Measurements from ENCODE around the gene SYCP2L. TPM values are rescaled to one million over a fixed set of nuclear protein-coding genes. Genes with fewer than 3 reads are reported as not detected.

SYCP2L gene
- total and polyA plus RNA-seq, 2 donors (not counting 3 experiments of a cell fraction or from before 2014, with no cell fraction given) = not detected

DNA sequence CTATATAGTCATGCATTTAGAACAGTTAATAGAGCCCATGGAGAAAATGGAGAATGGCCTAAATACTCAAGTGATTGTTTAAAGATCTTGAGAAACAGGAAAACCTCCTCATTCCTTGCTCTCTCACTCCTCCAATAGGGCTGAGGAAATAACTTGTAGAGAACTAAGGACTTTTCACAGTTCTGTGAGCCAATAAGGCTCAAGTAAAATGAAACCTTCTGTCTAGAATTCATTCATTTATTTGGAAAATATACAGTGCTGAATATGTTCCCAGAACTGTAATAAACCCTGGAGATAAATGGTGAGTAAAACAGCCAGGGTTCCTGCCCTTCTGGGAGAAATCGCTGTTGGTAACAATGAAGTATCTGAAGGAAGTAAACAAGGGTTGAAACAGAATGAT lies 122.0 kb downstream of the SYCP2L start:
- intact Hi-C loops (cut with micrococcal nuclease) = no loop called here
- H3K4me3 ChIP-seq (replicated peaks in 1 of 3; ENCODE audit: insufficient read depth in 1 of 3, low read depth in 1 of 3, low read length in 3 of 3) = no peak overlapping the region
- dilution Hi-C loops (cut with MboI; ENCODE audit: extremely low pct_ligation_motif_present, low sequenced_read_pairs) = no loop called here
- H3K4me1 ChIP-seq (ENCODE audit: control insufficient read depth, extremely low read depth, insufficient read depth, low read length) = peaks cover 8% of the 10 kb centered on the region
- ChIA-PET POLR2A (no interaction called here), CTCF (no interaction called here)
- no peaks in the 10 kb centered on the region for H4K20me1 ChIP-seq (replicated peaks; ENCODE audit: control insufficient read depth, extremely low read depth, insufficient read depth, low read length)
- no TSS peak for BruUV-seq (replicated peaks)
- H3K79me2 ChIP-seq (ENCODE audit: control insufficient read depth, insufficient read depth, low read length) = no peaks in the 10 kb centered on the region
- FAIRE-seq = no peak
- no peaks in the 10 kb centered on the region for H3K36me3 ChIP-seq (ENCODE audit: control insufficient read depth in 2 of 2, extremely low read depth in 1 of 2, insufficient read depth in 2 of 2, low read length in 2 of 2)
- no peak for DNase-seq (ENCODE audit: low read depth, low spot score)
- no peak overlapping the region for H3K9ac ChIP-seq (replicated peaks; ENCODE audit: extremely low read depth, insufficient read depth, low read length)
- no peak overlapping the region for H3K4me2 ChIP-seq (ENCODE audit: insufficient read depth, low read length)
- no peak overlapping the region for H3K27ac ChIP-seq (ENCODE audit: insufficient read depth, low read depth, low read length)
- TF ChIP-seq POLR2AphosphoS5 (IDR thresholded peaks at IDR 0.05; ENCODE audit: insufficient read depth, low read depth, low read length) (no peak), JUN (IDR thresholded peaks at IDR 0.05; ENCODE audit: borderline replicate concordance, insufficient read depth, insufficient read length, low read depth) (no peak), MYC (IDR thresholded peaks at IDR 0.05; ENCODE audit: low read depth, low read length) (no peak), FOS (IDR thresholded peaks at IDR 0.05; ENCODE audit: borderline replicate concordance, insufficient read depth, low read length) (no peak), GATA2 (IDR thresholded peaks at IDR 0.05; ENCODE audit: insufficient read depth, insufficient read length, low read depth, low read length) (no peak), EZH2 (IDR thresholded peaks at IDR 0.05; ENCODE audit: borderline replicate concordance, low read depth, low read length, severe bottlenecking) (no peak)
- TF ChIP-seq, protein P1, sequence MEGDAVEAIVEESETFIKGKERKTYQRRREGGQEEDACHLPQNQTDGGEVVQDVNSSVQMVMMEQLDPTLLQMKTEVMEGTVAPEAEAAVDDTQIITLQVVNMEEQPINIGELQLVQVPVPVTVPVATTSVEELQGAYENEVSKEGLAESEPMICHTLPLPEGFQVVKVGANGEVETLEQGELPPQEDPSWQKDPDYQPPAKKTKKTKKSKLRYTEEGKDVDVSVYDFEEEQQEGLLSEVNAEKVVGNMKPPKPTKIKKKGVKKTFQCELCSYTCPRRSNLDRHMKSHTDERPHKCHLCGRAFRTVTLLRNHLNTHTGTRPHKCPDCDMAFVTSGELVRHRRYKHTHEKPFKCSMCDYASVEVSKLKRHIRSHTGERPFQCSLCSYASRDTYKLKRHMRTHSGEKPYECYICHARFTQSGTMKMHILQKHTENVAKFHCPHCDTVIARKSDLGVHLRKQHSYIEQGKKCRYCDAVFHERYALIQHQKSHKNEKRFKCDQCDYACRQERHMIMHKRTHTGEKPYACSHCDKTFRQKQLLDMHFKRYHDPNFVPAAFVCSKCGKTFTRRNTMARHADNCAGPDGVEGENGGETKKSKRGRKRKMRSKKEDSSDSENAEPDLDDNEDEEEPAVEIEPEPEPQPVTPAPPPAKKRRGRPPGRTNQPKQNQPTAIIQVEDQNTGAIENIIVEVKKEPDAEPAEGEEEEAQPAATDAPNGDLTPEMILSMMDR (IDR thresholded peaks at IDR 0.05; ENCODE audit: extremely low read depth in 1 of 2, insufficient read depth in 1 of 2, low read depth in 1 of 2, low read length in 2 of 2) = no peak
- TF ChIP-seq, protein P2, sequence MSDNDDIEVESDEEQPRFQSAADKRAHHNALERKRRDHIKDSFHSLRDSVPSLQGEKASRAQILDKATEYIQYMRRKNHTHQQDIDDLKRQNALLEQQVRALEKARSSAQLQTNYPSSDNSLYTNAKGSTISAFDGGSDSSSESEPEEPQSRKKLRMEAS (IDR thresholded peaks at IDR 0.05; ENCODE audit: insufficient read depth, insufficient read length) = no peak
- H3K9me1 ChIP-seq (replicated peaks; ENCODE audit: control insufficient read depth, extremely low read depth, insufficient read depth, low read length) = no peaks in the 10 kb centered on the region
- H2AFZ ChIP-seq (ENCODE audit: low read depth, low read length) = no peak overlapping the region
- peaks cover 3 to 4% of the 10 kb centered on the region in 2 experiments for H3K27me3 ChIP-seq (ENCODE audit: control insufficient read depth in 2 of 2, insufficient read depth in 2 of 2, low read length in 2 of 2)
- H3K9me3 ChIP-seq (replicated peaks; ENCODE audit: control insufficient read depth, insufficient read depth, low read length) = no peaks in the 10 kb centered on the region
